HG03097 (cell line): ENCODE data around the gene ABCF2.

Experiments
- ATAC-seq: cut with Tn5 transposase; IDR thresholded peaks from one replicate; pipeline ENCODE4 v1.9.1; 2021; ENCODE audit not compliant: unreplicated experiment, low FRiP score

The ABCF2 gene

DNA sequence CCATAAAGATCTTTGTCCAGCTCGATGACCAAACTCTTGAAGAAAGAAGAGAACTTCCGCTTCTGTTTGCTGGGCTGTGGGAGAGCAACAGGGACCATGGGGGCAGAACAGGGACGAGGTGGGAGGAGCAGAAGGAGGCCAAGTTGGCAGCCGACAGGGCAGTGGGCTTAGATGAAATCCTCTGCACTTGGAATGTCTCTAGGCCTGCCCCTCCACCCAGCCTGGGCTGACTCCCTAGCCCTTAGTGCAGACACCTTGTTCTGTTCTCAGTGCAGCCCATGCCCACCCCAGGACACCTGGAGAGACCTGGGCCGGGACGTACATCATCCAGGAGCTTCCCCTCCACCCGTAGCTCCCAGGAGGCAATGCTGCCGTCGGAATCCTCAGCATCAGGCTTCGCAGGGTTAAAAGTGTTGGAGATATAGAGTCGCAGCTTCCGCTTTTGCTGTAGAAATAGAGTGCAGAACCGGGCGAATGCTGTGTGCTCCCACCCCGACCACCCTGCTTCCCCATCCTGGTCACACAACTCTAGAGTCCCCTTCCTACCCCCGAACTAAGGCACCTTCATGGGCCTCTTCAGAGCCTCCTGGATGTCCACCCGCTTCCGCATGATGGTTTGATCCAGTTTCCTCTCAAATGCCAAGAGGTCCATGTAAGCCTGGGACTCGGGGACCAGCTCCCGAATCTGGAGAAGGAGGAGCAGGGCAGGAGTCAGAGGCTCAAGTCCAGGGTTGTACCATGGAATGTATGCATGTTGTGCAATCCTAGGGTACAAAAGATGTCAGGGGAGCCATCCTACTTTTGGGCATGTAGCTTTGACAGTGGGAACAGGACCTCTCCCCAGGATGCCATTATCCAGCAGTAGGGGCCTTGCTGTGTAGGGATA, 15.4 kb upstream of the ABCF2 start:
- ATAC-seq: no peak

DNA sequence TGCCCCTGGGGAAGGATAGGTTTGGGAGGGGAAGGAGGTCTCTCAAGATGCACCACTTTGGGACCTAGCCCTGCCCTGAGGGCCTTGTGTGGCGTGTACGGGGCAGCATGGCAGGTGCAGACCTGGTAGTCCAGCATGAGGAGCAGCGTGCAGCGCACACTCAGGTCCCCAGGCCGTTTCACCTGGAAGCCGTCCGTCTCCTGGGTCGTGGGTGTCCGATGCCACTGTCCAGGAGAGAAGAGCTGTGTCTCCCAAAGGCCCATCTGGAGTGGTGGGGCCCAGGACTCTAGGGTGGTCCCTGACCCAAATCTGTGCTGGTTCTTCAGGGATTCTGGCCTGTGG, 14.7 kb upstream of the ABCF2 start:
- ATAC-seq: no peak

DNA sequence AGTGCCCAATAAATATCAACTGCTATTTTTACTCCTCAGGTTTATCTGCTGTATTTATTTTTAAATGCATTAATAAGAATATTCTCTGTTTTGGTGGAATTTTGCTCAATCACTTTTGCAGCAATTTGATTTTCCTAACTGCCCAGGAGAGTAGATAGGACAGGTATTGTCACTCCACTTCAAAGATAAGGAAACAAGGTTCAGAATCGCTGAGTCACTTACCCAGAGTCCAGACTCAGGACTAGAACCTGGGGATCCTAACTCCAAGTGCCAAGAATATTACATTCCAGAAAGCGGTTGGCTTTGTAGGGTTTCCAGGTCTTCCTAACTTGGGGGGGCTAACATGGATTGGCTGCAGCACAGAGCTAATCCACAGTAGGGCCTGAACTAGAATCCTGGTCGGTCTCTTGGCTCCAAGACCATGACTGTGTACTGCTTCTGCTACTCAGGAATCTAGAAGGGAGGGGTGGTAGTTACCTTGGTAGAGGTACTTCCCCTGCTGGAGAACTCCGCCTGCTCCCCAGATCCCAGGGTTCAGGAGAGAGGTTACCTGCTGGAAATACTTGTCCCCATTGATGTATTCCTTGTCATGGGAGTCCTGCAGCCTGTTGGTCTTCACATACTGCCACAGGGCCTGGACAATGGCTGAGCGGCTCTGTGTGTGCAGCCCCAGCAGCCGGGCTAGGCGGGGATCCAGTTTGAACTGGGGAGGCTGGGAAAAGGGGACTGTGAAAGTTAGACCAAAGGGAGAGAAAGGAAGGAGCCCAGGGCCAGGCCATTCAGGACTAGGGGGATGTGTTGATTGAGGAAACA, 14.1 kb upstream of the ABCF2 start:
- no peak for ATAC-seq

DNA sequence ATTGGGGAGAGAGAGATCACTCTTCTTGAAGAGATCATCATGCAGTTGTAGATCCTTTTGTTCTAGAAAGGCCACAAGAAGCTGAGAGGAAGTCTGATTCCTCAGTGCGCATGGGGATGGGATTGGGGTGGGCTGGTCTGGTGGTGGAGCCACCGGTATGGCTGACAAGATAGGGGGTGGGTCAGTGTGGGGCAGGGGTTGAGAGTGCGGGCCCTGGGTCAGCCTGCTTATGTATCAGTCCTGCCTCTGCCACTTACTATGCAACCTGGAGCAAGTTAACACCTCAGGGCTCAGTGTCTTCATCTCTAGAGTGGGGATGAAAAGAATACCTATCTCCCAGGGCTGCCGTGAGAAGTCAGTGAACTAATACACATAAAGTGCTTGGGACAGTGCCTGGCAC, 13.5 kb upstream of the ABCF2 start:
- no peak for ATAC-seq

DNA sequence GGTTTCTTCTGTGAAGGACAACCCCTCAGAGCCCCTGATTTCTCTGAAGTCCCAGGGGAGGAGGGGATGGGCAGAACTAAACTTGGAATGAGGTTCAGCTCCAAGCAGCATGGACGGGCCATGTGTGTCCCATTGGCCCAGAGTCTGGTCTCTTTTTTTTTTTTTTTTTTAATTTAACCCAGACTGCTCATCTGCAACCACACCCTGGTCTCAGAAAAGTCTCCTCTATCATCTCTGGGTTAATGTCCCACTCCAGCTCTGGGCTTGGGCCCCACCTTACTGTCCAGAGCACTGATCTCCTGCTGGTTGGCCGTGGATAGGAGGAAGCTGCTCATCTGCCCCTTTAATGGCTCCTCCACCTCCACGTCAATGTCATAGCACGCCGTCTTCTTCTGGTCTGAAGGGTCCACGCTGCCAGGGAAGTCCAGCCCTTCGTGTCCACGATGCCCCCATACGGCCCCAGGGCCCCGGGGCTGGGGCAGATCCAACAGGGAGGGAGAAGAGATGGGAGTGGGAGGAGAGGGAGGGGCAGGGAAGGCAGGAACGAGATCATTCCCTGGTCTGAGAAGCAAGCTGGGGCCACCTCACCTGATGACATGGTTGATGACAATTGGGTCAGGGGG, 12.9 kb upstream of the ABCF2 start:
- no peak for ATAC-seq

DNA sequence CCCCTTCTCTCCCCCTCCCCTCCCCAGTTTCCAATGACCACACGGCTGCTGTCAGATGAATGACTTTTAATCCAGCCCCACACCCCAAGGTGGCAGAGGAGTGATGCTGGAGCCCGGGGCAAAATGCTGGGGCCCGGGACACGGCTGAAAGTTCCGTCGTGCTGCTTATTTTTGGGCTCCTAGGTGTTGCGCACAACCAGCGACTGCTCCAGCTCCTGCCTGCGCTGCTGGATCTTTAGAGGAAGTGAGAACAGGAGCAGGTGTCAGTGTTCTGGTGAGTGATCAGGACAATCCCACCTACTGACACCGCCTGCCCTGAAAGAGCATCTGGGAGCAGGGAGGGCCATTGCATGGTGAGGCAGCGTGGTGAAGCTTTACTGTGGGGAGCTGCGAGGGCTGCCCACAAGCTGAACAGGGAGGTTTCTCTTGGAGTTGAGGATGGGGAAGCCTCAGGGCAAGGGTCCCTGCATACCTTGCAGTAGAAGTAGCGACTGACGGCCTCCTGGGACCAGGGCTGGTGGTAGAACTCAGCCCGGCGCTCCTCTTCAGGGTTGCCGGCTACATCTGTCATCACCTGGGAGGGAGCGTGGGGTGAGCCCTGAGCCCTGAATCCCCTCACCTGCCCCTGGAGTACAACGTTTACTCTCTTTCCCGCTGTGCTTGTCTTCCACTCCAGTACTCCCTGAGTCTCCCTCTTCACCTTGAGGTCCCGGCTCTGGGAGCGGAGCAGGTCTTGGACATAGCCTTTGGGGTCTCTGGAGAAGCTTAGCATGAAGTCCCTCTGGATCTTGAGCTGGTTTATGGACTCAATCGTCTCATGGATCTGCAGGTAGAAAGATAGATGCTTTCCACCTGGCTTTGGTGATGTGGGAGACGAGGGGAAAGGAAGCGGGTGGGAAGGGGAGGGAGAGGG, 12.2 kb upstream of the ABCF2 start:
- ATAC-seq: no peak

DNA sequence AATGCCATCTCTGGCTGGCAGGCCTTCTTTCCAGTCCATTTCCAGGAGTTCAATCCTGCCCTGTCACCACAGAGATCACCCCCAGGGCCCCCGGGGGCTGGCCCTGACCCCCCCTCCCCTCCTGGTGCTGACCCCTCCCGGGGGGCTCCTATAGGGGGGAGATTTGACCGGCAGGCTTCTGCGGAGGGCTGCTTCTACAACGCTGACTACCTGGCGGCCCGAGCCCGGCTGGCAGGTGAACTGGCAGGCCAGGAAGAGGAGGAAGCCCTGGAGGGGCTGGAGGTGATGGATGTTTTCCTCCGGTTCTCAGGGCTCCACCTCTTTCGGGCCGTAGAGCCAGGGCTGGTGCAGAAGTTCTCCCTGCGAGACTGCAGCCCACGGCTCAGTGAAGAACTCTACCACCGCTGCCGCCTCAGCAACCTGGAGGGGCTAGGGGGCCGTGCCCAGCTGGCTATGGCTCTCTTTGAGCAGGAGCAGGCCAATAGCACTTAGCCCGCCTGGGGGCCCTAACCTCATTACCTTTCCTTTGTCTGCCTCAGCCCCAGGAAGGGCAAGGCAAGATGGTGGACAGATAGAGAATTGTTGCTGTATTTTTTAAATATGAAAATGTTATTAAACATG, 11.3 kb upstream of the ABCF2 start:
- no peak for ATAC-seq

DNA sequence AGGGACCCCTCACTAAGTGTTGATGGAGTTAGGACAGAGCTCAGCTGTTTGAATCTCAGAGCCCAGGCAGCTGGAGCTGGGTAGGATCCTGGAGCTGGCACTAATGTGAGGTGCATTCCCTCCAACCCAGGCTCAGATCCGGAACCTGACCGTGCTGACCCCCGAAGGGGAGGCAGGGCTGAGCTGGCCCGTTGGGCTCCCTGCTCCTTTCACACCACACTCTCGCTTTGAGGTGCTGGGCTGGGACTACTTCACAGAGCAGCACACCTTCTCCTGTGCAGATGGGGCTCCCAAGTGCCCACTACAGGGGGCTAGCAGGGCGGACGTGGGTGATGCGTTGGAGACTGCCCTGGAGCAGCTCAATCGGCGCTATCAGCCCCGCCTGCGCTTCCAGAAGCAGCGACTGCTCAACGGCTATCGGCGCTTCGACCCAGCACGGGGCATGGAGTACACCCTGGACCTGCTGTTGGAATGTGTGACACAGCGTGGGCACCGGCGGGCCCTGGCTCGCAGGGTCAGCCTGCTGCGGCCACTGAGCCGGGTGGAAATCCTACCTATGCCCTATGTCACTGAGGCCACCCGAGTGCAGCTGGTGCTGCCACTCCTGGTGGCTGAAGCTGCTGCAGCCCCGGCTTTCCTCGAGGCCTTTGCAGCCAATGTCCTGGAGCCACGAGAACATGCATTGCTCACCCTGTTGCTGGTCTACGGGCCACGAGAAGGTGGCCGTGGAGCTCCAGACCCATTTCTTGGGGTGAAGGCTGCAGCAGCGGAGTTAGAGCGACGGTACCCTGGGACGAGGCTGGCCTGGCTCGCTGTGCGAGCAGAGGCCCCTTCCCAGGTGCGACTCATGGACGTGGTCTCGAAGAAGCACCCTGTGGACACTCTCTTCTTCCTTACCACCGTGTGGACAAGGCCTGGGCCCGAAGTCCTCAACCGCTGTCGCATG, 10.5 kb upstream of the ABCF2 start:
- no peak for ATAC-seq

DNA sequence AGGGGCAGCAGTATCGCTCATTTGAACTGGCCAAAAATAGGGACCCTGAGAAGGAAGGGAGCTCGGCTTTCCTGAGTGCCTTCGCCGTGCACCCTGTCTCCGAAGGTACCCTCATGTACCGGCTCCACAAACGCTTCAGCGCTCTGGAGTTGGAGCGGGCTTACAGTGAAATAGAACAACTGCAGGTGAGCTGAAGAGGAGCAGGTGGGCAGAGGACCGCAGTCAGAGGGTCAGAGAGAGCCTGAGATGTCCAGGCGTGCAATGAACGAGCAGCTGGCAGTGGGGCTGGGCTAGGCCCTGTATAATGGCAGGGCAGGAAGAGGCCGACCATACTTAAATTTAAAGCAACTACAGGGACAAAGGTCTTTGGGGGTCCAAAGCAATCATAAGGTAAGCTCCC, 9.4 kb upstream of the ABCF2 start:
- ATAC-seq: no peak

DNA sequence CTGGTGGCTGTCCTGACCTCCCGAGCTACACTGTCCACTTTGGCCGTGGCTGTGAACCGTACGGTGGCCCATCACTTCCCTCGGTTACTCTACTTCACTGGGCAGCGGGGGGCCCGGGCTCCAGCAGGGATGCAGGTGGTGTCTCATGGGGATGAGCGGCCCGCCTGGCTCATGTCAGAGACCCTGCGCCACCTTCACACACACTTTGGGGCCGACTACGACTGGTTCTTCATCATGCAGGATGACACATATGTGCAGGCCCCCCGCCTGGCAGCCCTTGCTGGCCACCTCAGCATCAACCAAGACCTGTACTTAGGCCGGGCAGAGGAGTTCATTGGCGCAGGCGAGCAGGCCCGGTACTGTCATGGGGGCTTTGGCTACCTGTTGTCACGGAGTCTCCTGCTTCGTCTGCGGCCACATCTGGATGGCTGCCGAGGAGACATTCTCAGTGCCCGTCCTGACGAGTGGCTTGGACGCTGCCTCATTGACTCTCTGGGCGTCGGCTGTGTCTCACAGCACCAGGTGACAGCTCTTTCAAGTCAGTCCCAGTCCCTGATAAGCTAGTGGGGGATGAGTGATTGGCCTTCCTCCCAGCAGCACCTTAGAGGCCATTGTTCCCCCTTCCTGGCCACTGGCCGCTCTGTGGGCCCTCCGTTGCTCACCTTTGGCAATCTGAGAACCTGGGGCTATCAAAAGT, 8.2 kb upstream of the ABCF2 start:
- no peak for ATAC-seq

DNA sequence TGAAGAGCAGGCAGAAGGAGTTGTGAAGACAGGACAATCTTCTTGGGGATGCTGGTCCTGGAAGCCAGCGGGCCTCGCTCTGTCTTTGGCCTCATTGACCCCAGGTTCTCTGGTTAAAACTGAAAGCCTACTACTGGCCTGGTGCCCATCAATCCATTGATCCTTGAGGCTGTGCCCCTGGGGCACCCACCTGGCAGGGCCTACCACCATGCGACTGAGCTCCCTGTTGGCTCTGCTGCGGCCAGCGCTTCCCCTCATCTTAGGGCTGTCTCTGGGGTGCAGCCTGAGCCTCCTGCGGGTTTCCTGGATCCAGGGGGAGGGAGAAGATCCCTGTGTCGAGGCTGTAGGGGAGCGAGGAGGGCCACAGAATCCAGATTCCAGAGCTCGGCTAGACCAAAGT, 6.8 kb upstream of the ABCF2 start:
- no peak for ATAC-seq

DNA sequence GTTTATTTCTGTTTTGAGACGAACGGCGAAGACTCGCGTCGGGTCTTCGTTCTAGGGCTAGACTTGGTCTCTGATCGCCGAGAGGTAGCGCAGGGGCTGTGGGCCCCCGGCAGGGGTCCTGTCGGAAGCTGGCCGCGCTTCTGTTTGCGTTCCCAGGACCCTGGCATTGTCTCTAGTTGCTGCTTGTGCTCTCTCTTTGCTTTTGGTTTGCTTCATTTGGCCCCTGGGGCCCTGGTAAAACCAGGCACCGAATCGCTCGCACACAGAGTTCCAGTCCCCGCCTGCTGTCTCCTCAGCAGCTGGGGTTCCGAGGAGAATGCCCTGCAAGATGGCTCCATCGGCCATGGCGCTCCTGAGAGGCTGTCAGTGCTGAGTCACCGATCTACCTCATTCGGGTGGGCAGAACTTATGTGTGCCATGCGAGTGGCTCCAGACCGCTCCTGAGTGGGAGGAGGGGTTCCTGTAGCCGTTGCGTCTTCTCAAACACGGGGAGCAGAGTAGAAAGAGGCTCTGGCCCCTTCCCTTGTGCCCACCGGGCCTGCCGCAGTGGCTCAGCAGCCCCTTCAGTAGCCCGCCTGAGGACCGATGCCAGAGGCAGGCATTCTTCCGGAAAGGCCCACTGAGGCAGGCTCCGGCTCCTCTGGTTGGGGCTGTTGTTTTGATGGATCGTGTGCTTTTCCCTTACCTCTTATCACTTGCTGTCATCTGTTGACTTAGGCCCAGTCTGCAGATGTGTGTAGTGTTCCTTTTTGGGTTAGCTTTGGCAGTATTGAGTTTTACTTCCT, 6.1 kb upstream of the ABCF2 start:
- ATAC-seq: no peak

DNA sequence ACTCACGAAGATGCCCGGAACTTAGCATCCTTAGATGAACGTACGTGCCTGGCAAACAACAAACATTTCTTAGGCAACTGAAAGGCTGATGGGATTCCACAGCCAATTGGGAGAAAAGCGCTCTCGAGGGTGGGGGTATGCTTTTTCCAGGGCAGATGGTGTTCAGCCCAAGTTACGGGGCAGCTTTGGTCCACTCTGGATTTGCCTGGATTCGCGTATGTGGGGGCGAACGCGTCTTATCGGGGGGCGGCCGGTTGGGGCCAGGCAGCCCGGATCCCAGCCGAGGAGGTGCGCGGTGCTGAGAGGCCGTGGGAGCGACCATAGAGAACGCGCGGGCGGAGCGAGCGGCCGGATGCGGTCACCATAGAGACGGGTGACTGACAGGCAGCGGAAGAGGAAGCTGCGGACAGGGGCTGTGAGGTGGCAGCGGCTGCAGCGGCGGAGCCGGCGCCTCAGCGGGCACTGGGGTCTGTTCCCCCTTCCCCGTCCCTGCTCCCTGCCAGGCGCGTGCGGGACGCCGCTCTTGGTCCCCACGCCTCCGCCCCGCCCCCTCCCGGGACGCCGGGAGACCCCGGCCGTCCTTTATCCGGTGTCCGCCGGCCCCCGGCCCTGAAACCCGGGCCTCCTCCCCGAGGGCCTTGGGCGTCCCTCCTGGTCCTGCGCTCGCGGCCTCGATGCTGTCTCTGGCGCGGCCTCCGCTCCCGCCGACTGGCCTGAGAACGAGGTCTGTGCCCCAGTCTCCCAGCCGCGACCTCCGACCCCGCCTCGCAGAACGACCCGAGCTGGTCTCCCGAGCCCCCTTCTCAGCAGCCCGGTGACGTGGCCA, 5.3 kb upstream of the ABCF2 start, which contains the start of gene CHPF2:
CHPF2 (plus strand) TSS at position 393 of the 826 bp plus-strand sequence. CDS start 1,529 bp downstream, outside the sequence.
- ATAC-seq: peak; percentile 89

DNA sequence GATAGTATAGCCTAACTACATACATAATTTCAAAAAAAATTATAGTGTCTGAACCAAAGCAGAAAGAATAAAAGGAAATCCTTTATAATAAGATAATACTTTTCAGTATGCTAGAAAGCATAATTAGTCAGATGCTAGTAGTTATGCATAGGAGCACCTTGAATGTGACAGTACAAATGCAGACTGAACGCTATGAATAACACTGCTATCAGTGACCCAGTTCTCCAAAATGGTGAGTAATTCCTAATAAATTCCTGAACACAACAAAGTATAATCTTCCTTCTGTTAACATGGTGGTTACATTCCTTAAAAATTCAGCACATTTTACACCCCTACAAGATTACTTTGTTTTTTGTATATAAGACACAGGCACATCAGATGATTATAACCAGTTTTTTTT, 4.1 kb upstream of the ABCF2 start:
- ATAC-seq: no peak

DNA sequence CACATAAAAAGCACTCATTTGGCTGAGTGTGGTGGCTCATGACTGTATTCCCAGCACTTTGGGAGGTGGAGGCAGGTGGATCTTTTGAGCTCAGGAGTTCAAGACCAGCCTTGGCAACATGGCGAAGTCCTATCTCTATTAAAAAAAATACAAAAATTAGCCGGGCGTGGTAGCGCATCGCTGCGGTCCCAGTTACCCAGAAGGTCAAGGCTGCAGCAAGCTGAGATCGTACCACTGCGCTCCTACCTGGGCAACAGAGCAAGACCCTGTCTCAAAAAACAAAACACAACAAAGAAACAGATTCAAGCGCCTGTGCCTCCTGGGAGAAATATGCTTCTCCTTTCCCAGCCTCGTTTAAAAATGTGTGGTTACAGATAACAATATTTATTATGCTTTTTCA, 2.2 kb upstream of the ABCF2 start:
- ATAC-seq: no peak

DNA sequence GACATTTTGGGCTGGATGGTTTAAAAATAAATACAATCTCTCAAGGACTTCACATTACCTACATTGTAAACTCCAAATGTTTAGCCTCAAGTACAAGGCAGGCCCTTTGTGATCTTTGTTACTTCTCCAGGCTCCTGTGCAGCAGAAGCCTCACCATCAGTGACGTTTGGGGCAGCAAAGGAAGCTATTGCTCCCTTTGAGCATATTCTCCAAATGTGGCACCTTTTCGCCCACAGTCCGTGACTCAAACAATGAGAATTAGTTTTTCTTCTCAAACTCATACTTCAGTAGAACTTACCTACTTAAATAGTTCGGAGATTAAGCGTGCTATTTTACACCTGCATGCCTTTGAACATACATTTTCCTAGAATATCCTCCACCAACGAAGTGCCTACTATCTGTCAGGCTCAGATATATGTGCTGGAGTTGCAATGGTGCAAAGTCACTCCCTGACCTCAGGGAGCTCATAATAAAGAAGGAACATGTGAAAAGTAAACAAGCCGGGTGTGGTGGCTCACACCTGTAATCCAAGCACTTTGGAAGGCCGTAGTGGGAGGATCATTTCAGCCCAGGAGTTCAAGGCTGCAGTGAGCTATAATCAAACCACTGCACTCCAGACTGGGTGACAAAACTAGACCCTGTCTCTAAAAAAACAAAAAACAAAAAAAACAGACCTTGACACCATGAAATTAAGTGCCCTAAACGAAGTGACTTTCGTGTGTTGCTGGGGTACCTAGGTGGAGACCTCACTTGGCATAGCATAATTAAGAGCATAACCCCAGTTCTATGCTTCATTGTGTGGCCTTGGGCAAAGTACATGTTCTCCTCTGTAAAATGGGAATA, 1.2 kb upstream of the ABCF2 start:
- ATAC-seq: no peak
